Gastrocnemius medialis (tissue), 4 donors: ENCODE results near the gene RPL36A. TPM values are rescaled to one million over a fixed set of nuclear protein-coding genes. Genes with fewer than 3 reads are reported as not detected.

Source experiments
- ATAC-seq, 2 donors: fragments of 150-250 bp; one replicate each; pipeline ENCODE4 v1.9.1; 2016
- DNase-seq, 2 donors: peaks; one replicate each; pipeline ENCODE4 v3.0.0-alpha.2; 2019
- H3K27ac ChIP-seq, 4 donors: fragments of 200-600 bp; sonication (generic); 1 replicate in 1 of 4; 2 replicates in 3 of 4; pipeline ENCODE4 v1.5.1; 2016 to 2018; ENCODE audit warnings: mild to moderate bottlenecking in 2 of 4, moderate library complexity in 1 of 4
- H3K27me3 ChIP-seq, 3 donors: fragments of 200-600 bp; sonication (generic) in 2 of 3; 1 replicate in 1 of 3; 2 replicates in 2 of 3; pipeline versions ENCODE4 v1.5.1 to v1.6.0; 2016 to 2019; ENCODE audit warnings: mild to moderate bottlenecking in 1 of 3, moderate library complexity in 1 of 3
- H3K36me3 ChIP-seq, 2 donors: fragments of 200-600 bp; sonication (generic) in 1 of 2; one replicate each; pipeline ENCODE4 v1.5.1; 2017 to 2018
- H3K4me1 ChIP-seq, 2 donors: fragments of 200-600 bp; sonication (generic) in 1 of 2; one replicate each; pipeline ENCODE4 v1.5.1; 2016 to 2017; ENCODE audit warnings: mild to moderate bottlenecking in 2 of 2
- H3K4me3 ChIP-seq, 4 donors: fragments of 200-600 bp; sonication (generic) in 3 of 4; 1 replicate in 1 of 4; 2 replicates in 3 of 4; pipeline ENCODE4 v1.5.1; 2016 to 2019; ENCODE audit warnings: mild to moderate bottlenecking in 2 of 4
- H3K9me3 ChIP-seq, 3 donors: fragments of 200-600 bp; sonication (generic) in 2 of 3; 1 replicate in 1 of 3; 2 replicates in 2 of 3; pipeline ENCODE4 v1.5.1; 2016 to 2019
- CTCF ChIP-seq, 5 experiments: fragments of 450-650 bp in 3 of 5; fragments of 200-600 bp in 2 of 5; sonication (generic) in 2 of 5; IDR thresholded peaks in 4 of 5; conservative IDR thresholded peaks in 1 of 5; 1 replicate in 4 of 5; 2 replicates in 1 of 5; pipeline ENCODE4 v1.5.1; 2016 to 2019; ENCODE audit warnings: antibody characterized with exemption in 5 of 5, mild to moderate bottlenecking in 3 of 5, moderate library complexity in 3 of 5
- POLR2A ChIP-seq, 2 donors: fragments of 450-650 bp; IDR thresholded peaks; one replicate each; pipeline ENCODE4 v1.6.1; 2017; ENCODE audit warnings: antibody characterized with exemption in 2 of 2, mild to moderate bottlenecking in 2 of 2, moderate library complexity in 2 of 2
- in situ Hi-C, 4 donors: fragments of 200-750 bp; cut with MboI; loops; one replicate each; pipeline versions ENCODE4 v1.15.0 to v1.8.0; 2017; ENCODE audit warnings: low sequenced_read_pairs in 4 of 4
- intact Hi-C: fragments of 100-400 bp; cut with DNase I; formaldehyde crosslinking; loops from one replicate; pipeline ENCODE4 v1.15.1; 2023; ENCODE audit warnings: low total_unique reads
- total RNA-seq, 4 donors: library from RNA; depleted of rRNA; stranded (reverse); fragments of >200 nt; gene quantifications; one replicate each; pipeline versions ENCODE4 v1.1.0 to v1.2.3, GENCODE V29; 2016

The RPL36A gene
- total RNA-seq, 4 donors from 2014 or later: 627 to 1,470 (median 1,100) TPM

GRCh38 chrX:101357166-101357795 lies 33.5 kb upstream of the RPL36A start:
- DNase-seq (no peak), ATAC-seq (no peak)
- Histone ChIP-seq H3K27ac (no peak overlapping the region), H3K27me3 (peaks cover 0 to 2% (median 0%) of the 10 kb centered on the region in 3 donors), H3K4me3 (no peak overlapping the region), H3K36me3 (no peaks in the 10 kb centered on the region), H3K4me1 (no peaks in the 10 kb centered on the region), H3K9me3 (no peaks in the 10 kb centered on the region)
- intact Hi-C loops: no loop called here
- in situ Hi-C loops: no loop called here
- TF ChIP-seq CTCF (IDR thresholded peaks at IDR 0.05 in 4 of 5, conservative IDR thresholded peaks at IDR 0.05 in 1 of 5) (no peak), POLR2A (IDR thresholded peaks at IDR 0.05) (no peak)

- no peaks in the 10 kb centered on the region for H3K9me3 ChIP-seq
- H3K4me3 ChIP-seq: no peak overlapping the region
- no peak for TF ChIP-seq POLR2A (IDR thresholded peaks at IDR 0.05)
- no peak for TF ChIP-seq CTCF (IDR thresholded peaks at IDR 0.05 in 4 of 5, conservative IDR thresholded peaks at IDR 0.05 in 1 of 5)
- intact Hi-C loops (no loop called here), in situ Hi-C loops (no loop called here)
- no peak for ATAC-seq
- H3K27me3 ChIP-seq: peaks cover 0 to 5% (median 0%) of the 10 kb centered on the region in 3 donors
- no peak for DNase-seq
- no peaks in the 10 kb centered on the region for H3K4me1 ChIP-seq
- H3K27ac ChIP-seq: no peak overlapping the region
- H3K36me3 ChIP-seq: no peaks in the 10 kb centered on the region
Measured at GRCh38 chrX:101359966-101360365, 30.8 kb upstream of the RPL36A start.

GRCh38 chrX:101360390-101360789 lies 30.4 kb upstream of the RPL36A start:
- intact Hi-C loops (no loop called here), in situ Hi-C loops (no loop called here)
- Histone ChIP-seq H3K36me3 (no peaks in the 10 kb centered on the region), H3K27ac (no peak overlapping the region), H3K4me3 (no peak overlapping the region), H3K27me3 (peaks cover 0 to 5% (median 0%) of the 10 kb centered on the region in 3 donors), H3K4me1 (no peaks in the 10 kb centered on the region), H3K9me3 (no peaks in the 10 kb centered on the region)
- ATAC-seq (no peak), DNase-seq (no peak)
- TF ChIP-seq POLR2A (IDR thresholded peaks at IDR 0.05) (no peak), CTCF (IDR thresholded peaks at IDR 0.05 in 4 of 5, conservative IDR thresholded peaks at IDR 0.05 in 1 of 5) (no peak)

GRCh38 chrX:101362116-101362515 lies 28.7 kb upstream of the RPL36A start:
- no peak overlapping the region for H3K27ac ChIP-seq
- H3K36me3 ChIP-seq: no peaks in the 10 kb centered on the region
- intact Hi-C loops (no loop called here), in situ Hi-C loops (no loop called here)
- TF ChIP-seq CTCF (IDR thresholded peaks at IDR 0.05 in 4 of 5, conservative IDR thresholded peaks at IDR 0.05 in 1 of 5): no peak
- no peak for TF ChIP-seq POLR2A (IDR thresholded peaks at IDR 0.05)
- no peak overlapping the region for H3K4me3 ChIP-seq
- no peaks in the 10 kb centered on the region for H3K4me1 ChIP-seq
- no peak for ATAC-seq
- no peak for DNase-seq
- no peaks in the 10 kb centered on the region for H3K9me3 ChIP-seq
- H3K27me3 ChIP-seq: peaks cover 0 to 3% (median 0%) of the 10 kb centered on the region in 3 donors

GRCh38 chrX:101362757-101363156 lies 28.1 kb upstream of the RPL36A start:
- H3K27ac ChIP-seq: no peak overlapping the region
- H3K4me1 ChIP-seq: no peaks in the 10 kb centered on the region
- TF ChIP-seq CTCF (IDR thresholded peaks at IDR 0.05 in 4 of 5, conservative IDR thresholded peaks at IDR 0.05 in 1 of 5) (no peak), POLR2A (IDR thresholded peaks at IDR 0.05) (no peak)
- no peak overlapping the region for H3K4me3 ChIP-seq
- peaks cover 0 to 3% (median 0%) of the 10 kb centered on the region in 3 donors for H3K27me3 ChIP-seq
- no peak for DNase-seq
- in situ Hi-C loops: no loop called here
- no peak for ATAC-seq
- intact Hi-C loops: no loop called here
- no peaks in the 10 kb centered on the region for H3K9me3 ChIP-seq
- H3K36me3 ChIP-seq: no peaks in the 10 kb centered on the region
